ENCODE results near the gene ARMH1. TPM values are rescaled to one million over a fixed set of nuclear protein-coding genes. Genes with fewer than 3 reads are reported as not detected.

Gene ARMH1
- total RNA-seq = 0.83 TPM
- long read RNA-seq = 0 reads

- intact Hi-C loops (cut with DNase I) = no loop called here
- DNase-seq = peak; percentile 99
- peak; percentile 96 for ATAC-seq (ENCODE audit: poor library complexity)
Measured at GRCh38 chr1:44674113-44675000, at the start of gene ARMH1, which contains the start of gene TMEM53. ARMH1 (plus strand) TSS chr1:44674714; CDS start chr1:44689698, 14,984 bp downstream. TMEM53 (minus strand) TSS chr1:44674481; CDS start chr1:44674391, 90 bp downstream.

GRCh38 chr1:44625348-44625747, 49.2 kb upstream of the ARMH1 start:
- no peak for ATAC-seq (ENCODE audit: poor library complexity)
- intact Hi-C loops (cut with DNase I) = no loop called here

GRCh38 chr1:44628962-44629756, 45.4 kb upstream of the ARMH1 start:
- ATAC-seq (ENCODE audit: poor library complexity) = no peak
- intact Hi-C loops (cut with DNase I) = no loop called here
- no peak for DNase-seq

More at GRCh38 chr1:44625348-44625747, 49.2 kb upstream of the ARMH1 start:
- DNase-seq = no peak

GRCh38 chr1:44630116-44630515, 44.4 kb upstream of the ARMH1 start:
- DNase-seq = no peak
- intact Hi-C loops (cut with DNase I) = no loop called here

GRCh38 chr1:44631333-44631646, 43.2 kb upstream of the ARMH1 start:
- intact Hi-C loops (cut with DNase I) = no loop called here
- DNase-seq (no peak), ATAC-seq (ENCODE audit: poor library complexity) (no peak)

More at GRCh38 chr1:44630116-44630515, 44.4 kb upstream of the ARMH1 start:
- no peak for ATAC-seq (ENCODE audit: poor library complexity)

- peak; percentile 87 for ATAC-seq (ENCODE audit: poor library complexity)
- DNase-seq = peak; percentile 96
Measured at GRCh38 chr1:44631647-44632539, 42.6 kb upstream of the ARMH1 start.

GRCh38 chr1:44632598-44632997, 41.9 kb upstream of the ARMH1 start:
- no peak for ATAC-seq (ENCODE audit: poor library complexity)
- no peak for DNase-seq
- intact Hi-C loops (cut with DNase I) = no loop called here

More at GRCh38 chr1:44631647-44632539, 42.6 kb upstream of the ARMH1 start:
- intact Hi-C loops (cut with DNase I) = no loop called here

GRCh38 chr1:44634606-44635189, 39.8 kb upstream of the ARMH1 start:
- no peak for ATAC-seq (ENCODE audit: poor library complexity)
- no peak for DNase-seq
- intact Hi-C loops (cut with DNase I) = no loop called here

- DNase-seq (no peak), ATAC-seq (ENCODE audit: poor library complexity) (no peak)
- intact Hi-C loops (cut with DNase I) = no loop called here
Measured at GRCh38 chr1:44635439-44635838, 39.1 kb upstream of the ARMH1 start.

- intact Hi-C loops (cut with DNase I) = no loop called here
- no peak for ATAC-seq (ENCODE audit: poor library complexity)
- no peak for DNase-seq
Measured at GRCh38 chr1:44636083-44636687, 38.3 kb upstream of the ARMH1 start.

GRCh38 chr1:44636688-44637598, 37.6 kb upstream of the ARMH1 start:
- no peak for ATAC-seq (ENCODE audit: poor library complexity)
- intact Hi-C loops (cut with DNase I) = no loop called here
- no peak for DNase-seq

- ATAC-seq (ENCODE audit: poor library complexity) = no peak
- intact Hi-C loops (cut with DNase I) = no loop called here
- DNase-seq = no peak
Measured at GRCh38 chr1:44637702-44638411, 36.7 kb upstream of the ARMH1 start.

- DNase-seq (no peak), ATAC-seq (ENCODE audit: poor library complexity) (peak; percentile 77)
- intact Hi-C loops (cut with DNase I) = no loop called here
Measured at GRCh38 chr1:44640200-44640853, 34.2 kb upstream of the ARMH1 start.

GRCh38 chr1:44641126-44642102, 33.1 kb upstream of the ARMH1 start:
- DNase-seq = no peak
- intact Hi-C loops (cut with DNase I) = no loop called here
- ATAC-seq (ENCODE audit: poor library complexity) = no peak

GRCh38 chr1:44642255-44642654, 32.3 kb upstream of the ARMH1 start:
- DNase-seq = no peak
- no peak for ATAC-seq (ENCODE audit: poor library complexity)
- intact Hi-C loops (cut with DNase I) = no loop called here

Measured in Right ventricle myocardium superior (tissue), 1 donor.